ENCODE results near the gene DMBT1. TPM values are rescaled to one million over a fixed set of nuclear protein-coding genes. Genes with fewer than 3 reads are reported as not detected.
A peak's percentile ranks its signal among the peaks of the same experiment; 100 is the strongest.

DMBT1 gene
- total and polyA plus RNA-seq, 8 donors, result 0.23 to 24.4 (median 1.6) TPM

GRCh38 chr10:122524811-122525210 is 35.7 kb upstream of the DMBT1 start:
- DNase-seq (no peak), ATAC-seq (no peak), FAIRE-seq (no peak)
- Histone ChIP-seq H3K4me1 (no peaks in the 10 kb centered on the region), H3K4me3 (no peak overlapping the region), H3K36me3 (no peaks in the 10 kb centered on the region), H3K27ac (no peak overlapping the region), H3K27me3 (no peaks in the 10 kb centered on the region), H3K9me3 (no peaks in the 10 kb centered on the region)
- intact Hi-C loops (cut with DNase I), result no loop called here
- WGBS, 2 donors, result 84 to 89% methylated on average over 3 of the region's 3 CpGs
- no peak for TF ChIP-seq CTCF (IDR thresholded peaks at IDR 0.05)

GRCh38 chr10:122525788-122526187 is 34.8 kb upstream of the DMBT1 start:
- Histone ChIP-seq H3K36me3 (no peaks in the 10 kb centered on the region), H3K9me3 (no peaks in the 10 kb centered on the region), H3K4me1 (no peaks in the 10 kb centered on the region), H3K4me3 (no peak overlapping the region), H3K27ac (no peak overlapping the region), H3K27me3 (no peaks in the 10 kb centered on the region)
- peak in 1 of 4 donors; percentile 16 for TF ChIP-seq CTCF (IDR thresholded peaks at IDR 0.05)
- ATAC-seq (peak in 2 of 4 donors; percentile 54 to 64), DNase-seq (no peak), FAIRE-seq (no peak)
- intact Hi-C loops (cut with DNase I), result no loop called here
- whole genome bisulfite sequencing, 2 donors, result 35 to 38% methylated on average over 6 of the region's 6 CpGs

- ATAC-seq (no peak), DNase-seq (no peak), FAIRE-seq (no peak)
- H3K27ac ChIP-seq, result no peak overlapping the region
- 82 to 83% methylated on average over 5 of the region's 5 CpGs for WGBS, 2 donors
- intact Hi-C loops (cut with DNase I), result no loop called here
- no peaks in the 10 kb centered on the region for H3K27me3 ChIP-seq
- H3K4me1 ChIP-seq, result peaks cover 0 to 2% (median 0%) of the 10 kb centered on the region in 3 donors
- no peak for TF ChIP-seq CTCF (IDR thresholded peaks at IDR 0.05)
- H3K36me3 ChIP-seq, result no peaks in the 10 kb centered on the region
- H3K4me3 ChIP-seq, result no peak overlapping the region
- H3K9me3 ChIP-seq, result no peaks in the 10 kb centered on the region
These were observed 33.7 kb upstream of the DMBT1 start for GRCh38 chr10:122526892-122527291.

GRCh38 chr10:122530177-122530576 is 30.4 kb upstream of the DMBT1 start:
- 73 to 87% methylated on average over 11 of the region's 11 CpGs for WGBS, 2 donors
- DNase-seq (no peak), FAIRE-seq (no peak), ATAC-seq (no peak)
- Histone ChIP-seq H3K4me1 (peaks cover 0 to 6% (median 0%) of the 10 kb centered on the region in 3 donors), H3K9me3 (no peaks in the 10 kb centered on the region), H3K27ac (no peak overlapping the region), H3K27me3 (no peaks in the 10 kb centered on the region), H3K36me3 (no peaks in the 10 kb centered on the region), H3K4me3 (no peak overlapping the region)
- intact Hi-C loops (cut with DNase I), result no loop called here
- no peak for TF ChIP-seq CTCF (IDR thresholded peaks at IDR 0.05)

GRCh38 chr10:122531261-122531660 is 29.3 kb upstream of the DMBT1 start:
- H3K4me1 ChIP-seq, result peaks cover 0 to 6% (median 0%) of the 10 kb centered on the region in 3 donors
- intact Hi-C loops (cut with DNase I), result no loop called here
- H3K4me3 ChIP-seq, result no peak overlapping the region
- WGBS, 2 donors, result 87 to 88% methylated on average over 5 of the region's 5 CpGs
- FAIRE-seq (no peak), ATAC-seq (no peak), DNase-seq (no peak)
- no peaks in the 10 kb centered on the region for H3K36me3 ChIP-seq
- no peaks in the 10 kb centered on the region for H3K9me3 ChIP-seq
- H3K27ac ChIP-seq, result no peak overlapping the region
- H3K27me3 ChIP-seq, result no peaks in the 10 kb centered on the region
- no peak for TF ChIP-seq CTCF (IDR thresholded peaks at IDR 0.05)
